ENCODE results near the gene GAL. TPM values are rescaled to one million over a fixed set of nuclear protein-coding genes. Genes with fewer than 3 reads are reported as not detected.

The GAL gene
- total RNA-seq, 4 donors from 2014 or later, result not detected

- in situ Hi-C loops (cut with MboI; ENCODE audit: low sequenced_read_pairs in 4 of 4) (no loop called here), intact Hi-C loops (cut with DNase I; ENCODE audit: low total_unique reads) (no loop called here)
- Histone ChIP-seq H3K9me3 (no peaks in the 10 kb centered on the region), H3K4me1 (no peaks in the 10 kb centered on the region), H3K36me3 (no peaks in the 10 kb centered on the region), H3K4me3 (no peak overlapping the region), H3K27ac (no peak overlapping the region), H3K27me3 (peaks cover 0 to 15% (median 0%) of the 10 kb centered on the region in 3 donors)
- DNase-seq (no peak), ATAC-seq (no peak)
- TF ChIP-seq, protein P1, sequence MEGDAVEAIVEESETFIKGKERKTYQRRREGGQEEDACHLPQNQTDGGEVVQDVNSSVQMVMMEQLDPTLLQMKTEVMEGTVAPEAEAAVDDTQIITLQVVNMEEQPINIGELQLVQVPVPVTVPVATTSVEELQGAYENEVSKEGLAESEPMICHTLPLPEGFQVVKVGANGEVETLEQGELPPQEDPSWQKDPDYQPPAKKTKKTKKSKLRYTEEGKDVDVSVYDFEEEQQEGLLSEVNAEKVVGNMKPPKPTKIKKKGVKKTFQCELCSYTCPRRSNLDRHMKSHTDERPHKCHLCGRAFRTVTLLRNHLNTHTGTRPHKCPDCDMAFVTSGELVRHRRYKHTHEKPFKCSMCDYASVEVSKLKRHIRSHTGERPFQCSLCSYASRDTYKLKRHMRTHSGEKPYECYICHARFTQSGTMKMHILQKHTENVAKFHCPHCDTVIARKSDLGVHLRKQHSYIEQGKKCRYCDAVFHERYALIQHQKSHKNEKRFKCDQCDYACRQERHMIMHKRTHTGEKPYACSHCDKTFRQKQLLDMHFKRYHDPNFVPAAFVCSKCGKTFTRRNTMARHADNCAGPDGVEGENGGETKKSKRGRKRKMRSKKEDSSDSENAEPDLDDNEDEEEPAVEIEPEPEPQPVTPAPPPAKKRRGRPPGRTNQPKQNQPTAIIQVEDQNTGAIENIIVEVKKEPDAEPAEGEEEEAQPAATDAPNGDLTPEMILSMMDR (IDR thresholded peaks at IDR 0.05 in 4 of 5, conservative IDR thresholded peaks at IDR 0.05 in 1 of 5), result no peak
- TF ChIP-seq POLR2A (IDR thresholded peaks at IDR 0.05), result no peak
Measured at GRCh38 chr11:68724293-68724692, 39.9 kb downstream of the GAL start.

GRCh38 chr11:68727783-68728182, 43.4 kb downstream of the GAL start:
- Histone ChIP-seq H3K4me1 (no peaks in the 10 kb centered on the region), H3K4me3 (no peak overlapping the region), H3K27ac (no peak overlapping the region), H3K9me3 (no peaks in the 10 kb centered on the region), H3K36me3 (no peaks in the 10 kb centered on the region), H3K27me3 (peaks cover 0 to 7% (median 0%) of the 10 kb centered on the region in 3 donors)
- in situ Hi-C loops (cut with MboI; ENCODE audit: low sequenced_read_pairs in 4 of 4) (no loop called here), intact Hi-C loops (cut with DNase I; ENCODE audit: low total_unique reads) (no loop called here)
- no peak for TF ChIP-seq POLR2A (IDR thresholded peaks at IDR 0.05)
- TF ChIP-seq, protein P1 (IDR thresholded peaks at IDR 0.05 in 4 of 5, conservative IDR thresholded peaks at IDR 0.05 in 1 of 5), result no peak
- DNase-seq, result no peak
- no peak for ATAC-seq

GRCh38 chr11:68734111-68734510, 49.8 kb downstream of the GAL start:
- Histone ChIP-seq H3K36me3 (no peaks in the 10 kb centered on the region), H3K4me3 (no peak overlapping the region), H3K9me3 (no peaks in the 10 kb centered on the region), H3K4me1 (no peaks in the 10 kb centered on the region), H3K27ac (no peak overlapping the region), H3K27me3 (peaks cover 0 to 7% (median 0%) of the 10 kb centered on the region in 3 donors)
- intact Hi-C loops (cut with DNase I; ENCODE audit: low total_unique reads), result no loop called here
- DNase-seq, result no peak
- ATAC-seq, result no peak
- in situ Hi-C loops (cut with MboI; ENCODE audit: low sequenced_read_pairs in 4 of 4), result no loop called here
- no peak for TF ChIP-seq POLR2A (IDR thresholded peaks at IDR 0.05)
- TF ChIP-seq, protein P1 (IDR thresholded peaks at IDR 0.05 in 4 of 5, conservative IDR thresholded peaks at IDR 0.05 in 1 of 5), result no peak

DNA sequence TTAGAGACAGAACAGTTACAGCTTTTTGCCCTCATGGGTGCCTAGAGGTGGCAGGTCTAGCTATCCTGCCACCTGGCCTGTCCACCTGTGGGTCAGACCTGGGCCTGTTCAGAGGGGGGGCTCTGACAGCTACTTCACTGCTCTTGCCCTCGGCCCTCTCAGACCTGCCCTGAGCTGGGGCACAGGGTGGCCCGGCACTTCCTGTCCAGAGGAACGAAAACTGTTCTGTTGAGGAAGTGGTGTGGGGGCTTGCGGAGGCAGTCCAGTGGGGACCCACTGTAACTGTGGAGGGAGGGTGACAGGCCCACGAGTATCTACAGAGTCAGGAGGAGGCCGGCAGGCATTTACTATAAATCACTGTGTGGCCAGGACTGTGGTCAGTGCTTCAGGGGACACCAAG, 50.8 kb downstream of the GAL start:
- H3K4me3 ChIP-seq, result no peak overlapping the region
- DNase-seq (no peak), ATAC-seq (no peak)
- no peak for TF ChIP-seq POLR2A (IDR thresholded peaks at IDR 0.05)
- TF ChIP-seq, protein P1 (IDR thresholded peaks at IDR 0.05 in 4 of 5, conservative IDR thresholded peaks at IDR 0.05 in 1 of 5), result no peak
- no peaks in the 10 kb centered on the region for H3K4me1 ChIP-seq
- no peak overlapping the region for H3K27ac ChIP-seq
- intact Hi-C loops (cut with DNase I; ENCODE audit: low total_unique reads) (no loop called here), in situ Hi-C loops (cut with MboI; ENCODE audit: low sequenced_read_pairs in 4 of 4) (no loop called here)
- peaks cover 0 to 7% (median 0%) of the 10 kb centered on the region in 3 donors for H3K27me3 ChIP-seq
- H3K9me3 ChIP-seq, result no peaks in the 10 kb centered on the region
- H3K36me3 ChIP-seq, result no peaks in the 10 kb centered on the region

- H3K9me3 ChIP-seq, result no peaks in the 10 kb centered on the region
- peaks cover 0 to 7% (median 0%) of the 10 kb centered on the region in 3 donors for H3K27me3 ChIP-seq
- no peak for ATAC-seq
- H3K4me1 ChIP-seq, result no peaks in the 10 kb centered on the region
- H3K36me3 ChIP-seq, result no peaks in the 10 kb centered on the region
- no peak for DNase-seq
- H3K4me3 ChIP-seq, result no peak overlapping the region
- no peak overlapping the region for H3K27ac ChIP-seq
- intact Hi-C loops (cut with DNase I; ENCODE audit: low total_unique reads) (no loop called here), in situ Hi-C loops (cut with MboI; ENCODE audit: low sequenced_read_pairs in 4 of 4) (no loop called here)
- TF ChIP-seq, protein P1 (IDR thresholded peaks at IDR 0.05 in 4 of 5, conservative IDR thresholded peaks at IDR 0.05 in 1 of 5), result no peak
- no peak for TF ChIP-seq POLR2A (IDR thresholded peaks at IDR 0.05)
Measured at GRCh38 chr11:68735646-68736045, 51.3 kb downstream of the GAL start.
